ENCODE results near the gene KIF26B.

KIF26B gene

GRCh38 chr1:245592189-245592460, 437.3 kb downstream of the KIF26B start (continued):
- TF ChIP-seq, protein P1, sequence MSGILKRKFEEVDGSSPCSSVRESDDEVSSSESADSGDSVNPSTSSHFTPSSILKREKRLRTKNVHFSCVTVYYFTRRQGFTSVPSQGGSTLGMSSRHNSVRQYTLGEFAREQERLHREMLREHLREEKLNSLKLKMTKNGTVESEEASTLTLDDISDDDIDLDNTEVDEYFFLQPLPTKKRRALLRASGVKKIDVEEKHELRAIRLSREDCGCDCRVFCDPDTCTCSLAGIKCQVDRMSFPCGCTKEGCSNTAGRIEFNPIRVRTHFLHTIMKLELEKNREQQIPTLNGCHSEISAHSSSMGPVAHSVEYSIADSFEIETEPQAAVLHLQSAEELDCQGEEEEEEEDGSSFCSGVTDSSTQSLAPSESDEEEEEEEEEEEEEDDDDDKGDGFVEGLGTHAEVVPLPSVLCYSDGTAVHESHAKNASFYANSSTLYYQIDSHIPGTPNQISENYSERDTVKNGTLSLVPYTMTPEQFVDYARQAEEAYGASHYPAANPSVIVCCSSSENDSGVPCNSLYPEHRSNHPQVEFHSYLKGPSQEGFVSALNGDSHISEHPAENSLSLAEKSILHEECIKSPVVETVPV (CRISPR knock-in tag; IDR thresholded peaks at IDR 0.05): no peak

GRCh38 chr1:245598524-245599305, 443.9 kb downstream of the KIF26B start:
- TF ChIP-seq ZNF8 (CRISPR knock-in tag; IDR thresholded peaks at IDR 0.05) (no peak), ESRRG (CRISPR knock-in tag; IDR thresholded peaks at IDR 0.05) (no peak), OSR1 (CRISPR knock-in tag; IDR thresholded peaks at IDR 0.05) (no peak), PATZ1 (CRISPR knock-in tag; IDR thresholded peaks at IDR 0.05; ENCODE audit: borderline replicate concordance) (no peak), ISL1 (CRISPR knock-in tag; IDR thresholded peaks at IDR 0.05) (no peak), PPARA (CRISPR knock-in tag; IDR thresholded peaks at IDR 0.05; ENCODE audit: borderline replicate concordance) (no peak), ZFP3 (CRISPR knock-in tag; IDR thresholded peaks at IDR 0.05) (no peak), ZNF70 (CRISPR knock-in tag; IDR thresholded peaks at IDR 0.05) (no peak), RARB (CRISPR knock-in tag; IDR thresholded peaks at IDR 0.05) (no peak), CREB5 (CRISPR knock-in tag; IDR thresholded peaks at IDR 0.05; ENCODE audit: low read depth) (no peak), CSDC2 (CRISPR knock-in tag; IDR thresholded peaks at IDR 0.05) (no peak), TCF4 (CRISPR knock-in tag; IDR thresholded peaks at IDR 0.05; ENCODE audit: borderline replicate concordance) (no peak), ZFP30 (CRISPR knock-in tag; IDR thresholded peaks at IDR 0.05) (no peak), ARNTL (CRISPR knock-in tag; IDR thresholded peaks at IDR 0.05; ENCODE audit: borderline replicate concordance, low read depth) (no peak), ZNF565 (CRISPR knock-in tag; conservative IDR thresholded peaks at IDR 0.05; ENCODE audit: low read depth) (no peak), SNAI2 (CRISPR knock-in tag; IDR thresholded peaks at IDR 0.05) (no peak), ZC3H10 (CRISPR knock-in tag; IDR thresholded peaks at IDR 0.05) (no peak), BACH2 (CRISPR knock-in tag; IDR thresholded peaks at IDR 0.05; ENCODE audit: borderline replicate concordance) (no peak)
- TF ChIP-seq, protein P2, sequence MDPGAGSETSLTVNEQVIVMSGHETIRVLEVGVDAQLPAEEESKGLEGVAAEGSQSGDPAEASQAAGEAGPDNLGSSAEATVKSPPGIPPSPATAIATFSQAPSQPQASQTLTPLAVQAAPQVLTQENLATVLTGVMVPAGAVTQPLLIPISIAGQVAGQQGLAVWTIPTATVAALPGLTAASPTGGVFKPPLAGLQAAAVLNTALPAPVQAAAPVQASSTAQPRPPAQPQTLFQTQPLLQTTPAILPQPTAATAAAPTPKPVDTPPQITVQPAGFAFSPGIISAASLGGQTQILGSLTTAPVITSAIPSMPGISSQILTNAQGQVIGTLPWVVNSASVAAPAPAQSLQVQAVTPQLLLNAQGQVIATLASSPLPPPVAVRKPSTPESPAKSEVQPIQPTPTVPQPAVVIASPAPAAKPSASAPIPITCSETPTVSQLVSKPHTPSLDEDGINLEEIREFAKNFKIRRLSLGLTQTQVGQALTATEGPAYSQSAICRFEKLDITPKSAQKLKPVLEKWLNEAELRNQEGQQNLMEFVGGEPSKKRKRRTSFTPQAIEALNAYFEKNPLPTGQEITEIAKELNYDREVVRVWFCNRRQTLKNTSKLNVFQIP (CRISPR knock-in tag; IDR thresholded peaks at IDR 0.05; ENCODE audit: borderline replicate concordance, low read depth): no peak
- TF ChIP-seq, protein P1 (CRISPR knock-in tag; IDR thresholded peaks at IDR 0.05): no peak
- ATAC-seq: peak; percentile 38

DNA sequence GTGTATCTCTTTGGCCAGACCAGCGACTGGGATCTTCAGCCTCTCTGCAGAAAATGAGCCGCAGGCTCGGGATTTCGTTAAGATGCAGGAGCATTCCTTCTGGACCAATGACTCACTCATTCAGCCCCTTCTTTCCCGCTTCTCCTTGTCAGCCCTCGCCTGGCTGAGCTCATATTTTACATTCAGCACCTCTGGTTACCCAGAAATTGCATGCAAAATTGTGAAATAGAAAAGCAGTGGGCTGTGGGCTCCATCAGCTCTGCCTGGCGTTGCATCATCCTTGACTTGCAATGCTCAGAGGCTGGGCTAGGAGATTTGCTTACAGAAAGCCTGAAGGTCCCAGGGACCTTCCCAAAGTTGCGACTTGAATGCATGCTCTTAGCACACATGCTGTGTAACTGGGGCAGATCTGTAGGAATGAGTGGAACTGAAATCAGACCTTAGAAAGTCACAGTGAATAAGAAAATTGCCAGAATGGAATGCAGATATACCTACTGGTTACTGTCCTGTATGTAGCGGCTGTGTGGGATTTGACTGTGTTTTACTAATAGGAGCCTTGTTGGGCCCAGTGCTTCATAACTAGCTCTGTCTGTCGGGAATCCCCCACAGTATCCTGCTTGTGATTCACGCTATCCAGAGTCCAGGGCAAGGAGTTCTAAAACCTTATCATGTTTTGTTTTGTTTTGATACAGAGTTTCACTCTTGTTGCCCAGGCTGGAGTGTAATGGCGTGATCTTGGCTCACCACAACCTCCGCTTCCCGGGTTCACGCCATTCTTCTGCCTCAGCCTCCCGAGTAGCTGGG, 444.8 kb downstream of the KIF26B start:
- TF ChIP-seq TCF4 (CRISPR knock-in tag; IDR thresholded peaks at IDR 0.05; ENCODE audit: borderline replicate concordance) (no peak), TOX (CRISPR knock-in tag; IDR thresholded peaks at IDR 0.05; ENCODE audit: borderline replicate concordance) (no peak)
- ATAC-seq: peak; percentile 89

Measured in SK-N-SH treated with all-trans-retinoic acid at 6 μM for 48 hours (cell line).